ENCODE data around the gene TPM1. TPM values are rescaled to one million over a fixed set of nuclear protein-coding genes. Genes with fewer than 3 reads are reported as not detected.
A peak's percentile ranks its signal among the peaks of the same experiment; 100 is the strongest.

The TPM1 gene
- total and polyA plus RNA-seq, 9 of the 15 experiments (the other 6 are each of a cell fraction or from before 2014, with no cell fraction given): 8.1 to 53.9 (median 43.1) TPM

GRCh38 chr15:63052077-63052841 is 9.7 kb downstream of the TPM1 start:
- H3K4me2 ChIP-seq (ENCODE audit: insufficient read depth, low read length): peak overlapping the region; percentile 24; the same call in 1 of the 2 replicates
- BruUV-seq (replicated peaks): no TSS peak
- TF ChIP-seq NR2C1 (IDR thresholded peaks at IDR 0.05) (no peak), NR2C1 (tag; IDR thresholded peaks at IDR 0.05) (peak; percentile 41; the same call in 1 of the 2 replicates), CREB3 (tag; conservative IDR thresholded peaks at IDR 0.05; ENCODE audit: low read depth) (peak; percentile 57; the same call in 1 of the 2 replicates), BRD4 (IDR thresholded peaks at IDR 0.05) (0 out of 2 replicates have a peak, but pooled peaks have one; percentile 61)
- TF ChIP-seq, protein P1, sequence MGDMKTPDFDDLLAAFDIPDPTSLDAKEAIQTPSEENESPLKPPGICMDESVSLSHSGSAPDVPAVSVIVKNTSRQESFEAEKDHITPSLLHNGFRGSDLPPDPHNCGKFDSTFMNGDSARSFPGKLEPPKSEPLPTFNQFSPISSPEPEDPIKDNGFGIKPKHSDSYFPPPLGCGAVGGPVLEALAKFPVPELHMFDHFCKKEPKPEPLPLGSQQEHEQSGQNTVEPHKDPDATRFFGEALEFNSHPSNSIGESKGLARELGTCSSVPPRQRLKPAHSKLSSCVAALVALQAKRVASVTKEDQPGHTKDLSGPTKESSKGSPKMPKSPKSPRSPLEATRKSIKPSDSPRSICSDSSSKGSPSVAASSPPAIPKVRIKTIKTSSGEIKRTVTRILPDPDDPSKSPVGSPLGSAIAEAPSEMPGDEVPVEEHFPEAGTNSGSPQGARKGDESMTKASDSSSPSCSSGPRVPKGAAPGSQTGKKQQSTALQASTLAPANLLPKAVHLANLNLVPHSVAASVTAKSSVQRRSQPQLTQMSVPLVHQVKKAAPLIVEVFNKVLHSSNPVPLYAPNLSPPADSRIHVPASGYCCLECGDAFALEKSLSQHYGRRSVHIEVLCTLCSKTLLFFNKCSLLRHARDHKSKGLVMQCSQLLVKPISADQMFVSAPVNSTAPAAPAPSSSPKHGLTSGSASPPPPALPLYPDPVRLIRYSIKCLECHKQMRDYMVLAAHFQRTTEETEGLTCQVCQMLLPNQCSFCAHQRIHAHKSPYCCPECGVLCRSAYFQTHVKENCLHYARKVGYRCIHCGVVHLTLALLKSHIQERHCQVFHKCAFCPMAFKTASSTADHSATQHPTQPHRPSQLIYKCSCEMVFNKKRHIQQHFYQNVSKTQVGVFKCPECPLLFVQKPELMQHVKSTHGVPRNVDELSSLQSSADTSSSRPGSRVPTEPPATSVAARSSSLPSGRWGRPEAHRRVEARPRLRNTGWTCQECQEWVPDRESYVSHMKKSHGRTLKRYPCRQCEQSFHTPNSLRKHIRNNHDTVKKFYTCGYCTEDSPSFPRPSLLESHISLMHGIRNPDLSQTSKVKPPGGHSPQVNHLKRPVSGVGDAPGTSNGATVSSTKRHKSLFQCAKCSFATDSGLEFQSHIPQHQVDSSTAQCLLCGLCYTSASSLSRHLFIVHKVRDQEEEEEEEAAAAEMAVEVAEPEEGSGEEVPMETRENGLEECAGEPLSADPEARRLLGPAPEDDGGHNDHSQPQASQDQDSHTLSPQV (IDR thresholded peaks at IDR 0.05): 0 out of 2 replicates have a peak, but pooled peaks have one; percentile 38
- TF ChIP-seq, protein P2, sequence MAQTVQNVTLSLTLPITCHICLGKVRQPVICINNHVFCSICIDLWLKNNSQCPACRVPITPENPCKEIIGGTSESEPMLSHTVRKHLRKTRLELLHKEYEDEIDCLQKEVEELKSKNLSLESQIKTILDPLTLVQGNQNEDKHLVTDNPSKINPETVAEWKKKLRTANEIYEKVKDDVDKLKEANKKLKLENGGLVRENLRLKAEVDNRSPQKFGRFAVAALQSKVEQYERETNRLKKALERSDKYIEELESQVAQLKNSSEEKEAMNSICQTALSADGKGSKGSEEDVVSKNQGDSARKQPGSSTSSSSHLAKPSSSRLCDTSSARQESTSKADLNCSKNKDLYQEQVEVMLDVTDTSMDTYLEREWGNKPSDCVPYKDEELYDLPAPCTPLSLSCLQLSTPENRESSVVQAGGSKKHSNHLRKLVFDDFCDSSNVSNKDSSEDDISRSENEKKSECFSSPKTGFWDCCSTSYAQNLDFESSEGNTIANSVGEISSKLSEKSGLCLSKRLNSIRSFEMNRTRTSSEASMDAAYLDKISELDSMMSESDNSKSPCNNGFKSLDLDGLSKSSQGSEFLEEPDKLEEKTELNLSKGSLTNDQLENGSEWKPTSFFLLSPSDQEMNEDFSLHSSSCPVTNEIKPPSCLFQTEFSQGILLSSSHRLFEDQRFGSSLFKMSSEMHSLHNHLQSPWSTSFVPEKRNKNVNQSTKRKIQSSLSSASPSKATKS (CRISPR knock-in tag; IDR thresholded peaks at IDR 0.05): no peak

More at GRCh38 chr15:63052077-63052841, 9.7 kb downstream of the TPM1 start:
- no peak for DNase-seq (ENCODE audit: extremely low read depth in 1 of 4, low spot score in 3 of 4)
- H2AFZ ChIP-seq (ENCODE audit: low read depth, low read length): 0 out of 2 replicates have a peak overlapping the region, but pooled peaks have one; percentile 34
- no peak for ATAC-seq
- H3K4me1 ChIP-seq (replicated peaks in 1 of 2; ENCODE audit: control insufficient read depth in 2 of 2, insufficient read depth in 2 of 2, low read length in 2 of 2): peaks cover 30 to 58% of the 10 kb centered on the region in 2 experiments
- H3K27me3 ChIP-seq (ENCODE audit: control insufficient read depth in 2 of 2, insufficient read depth in 2 of 2, low read length in 2 of 2): no peaks in the 10 kb centered on the region
- POLR2A ChIA-PET: interaction anchor here (0.6 to 1.6 kb wide), 10 partner anchors 8 to 261 kb away, joined by 3 to 6 read pairs (median 3); no protein-coding TSS in a partner anchor
- H3K4me3 ChIP-seq: no peak overlapping the region
- H3K27ac ChIP-seq (ENCODE audit: extremely low read depth, low read depth, low read length): peak overlapping the region; percentile 88
- CTCF ChIA-PET (ENCODE audit: low intra/inter-chr PET ratio): no interaction called here
- no peaks in the 10 kb centered on the region for H4K20me1 ChIP-seq (replicated peaks; ENCODE audit: control insufficient read depth, insufficient read depth, low read length)
- H3K9ac ChIP-seq (ENCODE audit: insufficient read depth in 1 of 2, low read depth in 2 of 2, low read length in 2 of 2): peak overlapping the region; percentile 59 to 75; a peak in 3 of 4 replicates
- in situ Hi-C loops (cut with MboI) (no loop called here), intact Hi-C loops (cut with micrococcal nuclease) (no loop called here)
- no peaks in the 10 kb centered on the region for H3K9me1 ChIP-seq (ENCODE audit: control insufficient read depth, insufficient read depth, low read length)
- no peaks in the 10 kb centered on the region for H3K9me3 ChIP-seq (replicated peaks; ENCODE audit: control insufficient read depth, insufficient read depth, low read depth, low read length)
- H3K36me3 ChIP-seq (ENCODE audit: control insufficient read depth, insufficient read depth, low read length): peaks cover 2% of the 10 kb centered on the region; the same call in 2 of the 3 replicates
- H3K79me2 ChIP-seq (ENCODE audit: control insufficient read depth, insufficient read depth, low read length): peaks cover 72% of the 10 kb centered on the region
- WGBS (ENCODE audit: insufficient coverage, low coverage, missing lambda C conversion rate): 64% methylated on average over 9 of the region's 10 CpGs
- FAIRE-seq: no peak
